ENCODE data around the gene PCYT1B. TPM values are rescaled to one million over a fixed set of nuclear protein-coding genes. Genes with fewer than 3 reads are reported as not detected.

Gene PCYT1B
- total RNA-seq, 4 donors from 2014 or later, result 0.07 TPM; not detected in 3

DNA sequence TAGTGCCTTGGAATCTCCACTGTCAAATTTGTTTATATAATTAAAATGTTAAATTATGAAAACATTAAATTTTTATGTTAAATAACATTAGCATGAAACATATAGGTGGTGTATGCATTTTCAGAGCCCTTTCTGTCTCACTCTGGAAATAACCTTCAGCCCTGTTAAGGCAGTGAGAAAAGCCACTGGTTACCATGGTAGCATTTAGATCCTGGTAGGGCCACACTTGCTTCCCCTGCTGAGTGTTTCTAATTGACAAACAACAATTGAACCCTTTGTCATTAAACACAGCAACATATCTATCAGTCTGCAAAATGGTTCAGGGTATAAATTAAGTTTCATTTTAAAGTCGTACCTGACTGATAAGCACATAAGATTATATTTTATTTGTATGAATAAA lies 118.5 kb downstream of the PCYT1B start:
- in situ Hi-C loops (cut with MboI; ENCODE audit: low sequenced_read_pairs in 4 of 4), result no loop called here

DNA sequence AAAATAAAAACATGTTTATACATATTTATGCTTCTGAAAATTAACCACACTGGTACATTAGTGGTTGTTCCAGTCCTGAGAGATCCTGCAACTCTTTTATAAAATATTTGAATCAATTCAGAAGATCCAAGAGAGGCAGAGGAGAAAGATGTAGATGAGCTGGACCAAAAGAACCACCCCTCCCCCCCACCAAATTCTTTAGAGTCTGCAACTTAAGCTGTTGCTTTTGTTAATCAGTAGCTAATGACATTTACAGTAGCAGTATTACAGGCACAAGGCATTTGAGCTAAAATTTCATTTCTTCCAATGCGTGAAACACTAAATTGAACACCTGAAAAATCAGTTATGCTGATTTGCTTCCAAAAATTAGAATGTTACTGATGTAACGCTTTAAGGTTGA lies 120.5 kb downstream of the PCYT1B start:
- intact Hi-C loops (cut with DNase I; ENCODE audit: low total_unique reads) (no loop called here), in situ Hi-C loops (cut with MboI; ENCODE audit: low sequenced_read_pairs in 4 of 4) (no loop called here)
- H3K27ac ChIP-seq, result no peak overlapping the region
- H3K27me3 ChIP-seq, result no peaks in the 10 kb centered on the region
- ATAC-seq (no peak), DNase-seq (no peak)
- H3K9me3 ChIP-seq, result no peaks in the 10 kb centered on the region
- no peaks in the 10 kb centered on the region for H3K36me3 ChIP-seq
- H3K4me3 ChIP-seq, result no peak overlapping the region
- TF ChIP-seq CTCF (IDR thresholded peaks at IDR 0.05 in 4 of 5, conservative IDR thresholded peaks at IDR 0.05 in 1 of 5), result no peak
- TF ChIP-seq POLR2A (IDR thresholded peaks at IDR 0.05), result no peak
- no peaks in the 10 kb centered on the region for H3K4me1 ChIP-seq

More for the DNA sequence above, 118.5 kb downstream of the PCYT1B start:
- Histone ChIP-seq H3K9me3 (no peaks in the 10 kb centered on the region), H3K27me3 (no peaks in the 10 kb centered on the region), H3K36me3 (no peaks in the 10 kb centered on the region), H3K4me3 (no peak overlapping the region), H3K4me1 (no peaks in the 10 kb centered on the region), H3K27ac (no peak overlapping the region)
- ATAC-seq (no peak), DNase-seq (no peak)
- intact Hi-C loops (cut with DNase I; ENCODE audit: low total_unique reads), result no loop called here
- TF ChIP-seq CTCF (IDR thresholded peaks at IDR 0.05 in 4 of 5, conservative IDR thresholded peaks at IDR 0.05 in 1 of 5) (no peak), POLR2A (IDR thresholded peaks at IDR 0.05) (no peak)

- intact Hi-C loops (cut with DNase I; ENCODE audit: low total_unique reads), result no loop called here
- H3K27me3 ChIP-seq, result no peaks in the 10 kb centered on the region
Observed at GRCh38 chrX:24525455-24525854, 121.7 kb downstream of the PCYT1B start.

GRCh38 chrX:24520472-24520871 lies 126.7 kb downstream of the PCYT1B start:
- no peak for DNase-seq
- intact Hi-C loops (cut with DNase I; ENCODE audit: low total_unique reads) (no loop called here), in situ Hi-C loops (cut with MboI; ENCODE audit: low sequenced_read_pairs in 4 of 4) (no loop called here)
- Histone ChIP-seq H3K9me3 (no peaks in the 10 kb centered on the region), H3K27me3 (no peaks in the 10 kb centered on the region), H3K36me3 (no peaks in the 10 kb centered on the region), H3K27ac (no peak overlapping the region), H3K4me1 (no peaks in the 10 kb centered on the region), H3K4me3 (no peak overlapping the region)
- no peak for ATAC-seq
- no peak for TF ChIP-seq CTCF (IDR thresholded peaks at IDR 0.05 in 4 of 5, conservative IDR thresholded peaks at IDR 0.05 in 1 of 5)
- TF ChIP-seq POLR2A (IDR thresholded peaks at IDR 0.05), result no peak

More at GRCh38 chrX:24525455-24525854, 121.7 kb downstream of the PCYT1B start:
- H3K9me3 ChIP-seq, result no peaks in the 10 kb centered on the region
- no peak overlapping the region for H3K27ac ChIP-seq
- no peaks in the 10 kb centered on the region for H3K36me3 ChIP-seq
- TF ChIP-seq POLR2A (IDR thresholded peaks at IDR 0.05), result no peak
- no peak for TF ChIP-seq CTCF (IDR thresholded peaks at IDR 0.05 in 4 of 5, conservative IDR thresholded peaks at IDR 0.05 in 1 of 5)
- in situ Hi-C loops (cut with MboI; ENCODE audit: low sequenced_read_pairs in 4 of 4), result no loop called here
- H3K4me1 ChIP-seq, result no peaks in the 10 kb centered on the region
- no peak for DNase-seq
- no peak overlapping the region for H3K4me3 ChIP-seq
- no peak for ATAC-seq

DNA sequence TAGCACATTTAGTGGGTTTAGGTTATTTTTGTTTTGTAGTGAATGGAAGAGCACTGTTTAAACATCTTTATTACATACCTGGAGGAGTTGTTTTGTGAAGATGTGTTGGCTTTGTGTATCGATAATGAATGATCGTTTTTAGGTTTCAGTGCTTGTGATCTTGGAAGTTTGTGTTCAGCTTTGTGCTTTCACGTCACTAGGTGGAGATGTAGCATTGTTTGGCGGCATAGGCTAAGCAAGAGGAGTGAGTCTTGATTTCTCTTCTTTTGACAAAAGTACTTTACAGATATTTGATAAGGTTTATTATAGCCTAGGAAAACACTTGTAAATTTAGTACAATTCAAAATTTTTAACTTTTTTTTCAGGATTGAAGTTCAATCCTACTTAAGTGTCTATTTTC lies 131.7 kb downstream of the PCYT1B start:
- Histone ChIP-seq H3K27me3 (no peaks in the 10 kb centered on the region), H3K4me1 (no peaks in the 10 kb centered on the region), H3K36me3 (no peaks in the 10 kb centered on the region), H3K4me3 (no peak overlapping the region), H3K27ac (no peak overlapping the region), H3K9me3 (no peaks in the 10 kb centered on the region)
- in situ Hi-C loops (cut with MboI; ENCODE audit: low sequenced_read_pairs in 4 of 4) (no loop called here), intact Hi-C loops (cut with DNase I; ENCODE audit: low total_unique reads) (no loop called here)
- DNase-seq (no peak), ATAC-seq (no peak)
- TF ChIP-seq CTCF (IDR thresholded peaks at IDR 0.05 in 4 of 5, conservative IDR thresholded peaks at IDR 0.05 in 1 of 5), result no peak
- TF ChIP-seq POLR2A (IDR thresholded peaks at IDR 0.05), result no peak

All from gastrocnemius medialis (tissue), 4 donors.